HEK293 (cell line): ENCODE data around the gene ZNF280A.

ENCODE experiments used
- CTCF ChIA-PET: fragments of 350-600 bp; formaldehyde crosslinking; extraction: SDS; loops from one replicate; lab custom pipeline; 2021; ENCODE audit warnings: antibody characterized with exemption; lab: Yijun Ruan, JAX
- POLR2A ChIA-PET: fragments of 300-600 bp; formaldehyde crosslinking; extraction: SDS; loops from one replicate; lab custom pipeline; 2020; ENCODE audit warnings: antibody characterized with exemption, inconsistent platforms; lab: Yijun Ruan, JAX
- H3K27ac ChIP-seq: fragments of 200-500 bp; sonication (Bioruptor generic); 2 replicates; pipeline ENCODE4 v1.5.1; 2014; ENCODE audit warnings: low read depth, low read length, control low read depth, inconsistent platforms; ENCODE audit errors: extremely low read depth
- H3K36me3 ChIP-seq, 2 experiments: fragments of 200-500 bp in 1 of 2; sonication (Bioruptor generic) in 1 of 2; 1 replicate in 1 of 2; 2 replicates in 1 of 2; pipeline ENCODE4 v1.5.1; 2014 to 2017; ENCODE audit warnings: inconsistent platforms in 2 of 2, low read length in 2 of 2; ENCODE audit not compliant: control insufficient read depth in 2 of 2, insufficient read depth in 1 of 2
- H3K4me1 ChIP-seq: fragments of 200-500 bp; sonication (Bioruptor generic); 2 replicates; pipeline ENCODE4 v1.5.1; 2014; ENCODE audit warnings: mild to moderate bottlenecking, low read length, inconsistent platforms; ENCODE audit not compliant: control insufficient read depth, insufficient read depth
- H3K4me3 ChIP-seq: 2 replicates; pipeline ENCODE4 v1.5.1; 2011; ENCODE audit warnings: low read depth, mild to moderate bottlenecking, control low read depth, low read length, moderate library complexity
- H3K9me3 ChIP-seq: fragments of 200-500 bp; sonication (Bioruptor generic); 2 replicates; pipeline ENCODE4 v1.5.1; 2014; ENCODE audit warnings: low read depth, low read length, inconsistent platforms; ENCODE audit not compliant: control insufficient read depth, insufficient read depth
- GLI4 ChIP-seq: fragments of 450-650 bp; formaldehyde crosslinking; IDR thresholded peaks from 2 replicates; pipeline ENCODE4 v1.5.1; 2016; ENCODE audit warnings: missing biosample characterization, missing genetic modification characterization
- HOXA7 ChIP-seq: sonication (generic); formaldehyde crosslinking; IDR thresholded peaks from 2 replicates; pipeline ENCODE4 v1.8.1; 2022; ENCODE audit warnings: missing genetic modification reagents, borderline replicate concordance
- HOXC10 ChIP-seq: sonication (generic); formaldehyde crosslinking; IDR thresholded peaks from 2 replicates; pipeline ENCODE4 v1.8.1; 2023; ENCODE audit warnings: mild to moderate bottlenecking, missing genetic modification reagents
- HOXD13 ChIP-seq: sonication (generic); formaldehyde crosslinking; IDR thresholded peaks from 2 replicates; pipeline ENCODE4 v1.8.0; 2022; ENCODE audit warnings: missing genetic modification reagents, borderline replicate concordance
- KLF8 ChIP-seq: fragments of 450-650 bp; formaldehyde crosslinking; IDR thresholded peaks from 2 replicates; pipeline ENCODE4 v1.5.1; 2016; ENCODE audit warnings: missing biosample characterization, missing genetic modification characterization
- OVOL3 ChIP-seq: fragments of 450-650 bp; formaldehyde crosslinking; IDR thresholded peaks from 2 replicates; pipeline ENCODE4 v1.5.1; 2016; ENCODE audit warnings: missing biosample characterization, missing genetic modification characterization
- ZBTB10 ChIP-seq: fragments of 450-650 bp; formaldehyde crosslinking; IDR thresholded peaks from 2 replicates; pipeline ENCODE4 v1.5.1; 2016; ENCODE audit warnings: missing biosample characterization, missing genetic modification characterization
- ZBTB20 ChIP-seq: fragments of 450-650 bp; formaldehyde crosslinking; IDR thresholded peaks from 2 replicates; pipeline ENCODE4 v1.5.1; 2016; ENCODE audit warnings: missing biosample characterization, missing genetic modification characterization
- ZBTB8A ChIP-seq: fragments of 450-650 bp; formaldehyde crosslinking; IDR thresholded peaks from 2 replicates; pipeline ENCODE4 v1.5.1; 2016; ENCODE audit warnings: missing biosample characterization, missing genetic modification characterization
- ZNF23 ChIP-seq: fragments of 450-650 bp; formaldehyde crosslinking; IDR thresholded peaks from 2 replicates; pipeline ENCODE4 v1.5.1; 2016; ENCODE audit warnings: missing biosample characterization, missing genetic modification characterization, borderline replicate concordance
- ZNF473 ChIP-seq: fragments of 450-650 bp; formaldehyde crosslinking; IDR thresholded peaks from 2 replicates; pipeline ENCODE4 v1.5.1; 2017; ENCODE audit warnings: missing biosample characterization, missing genetic modification characterization
- ZNF521 ChIP-seq: fragments of 450-650 bp; formaldehyde crosslinking; IDR thresholded peaks from 2 replicates; pipeline ENCODE4 v1.5.1; 2017; ENCODE audit warnings: missing biosample characterization, mild to moderate bottlenecking, missing genetic modification characterization
- ZNF530 ChIP-seq: fragments of 450-650 bp; formaldehyde crosslinking; IDR thresholded peaks from 2 replicates; pipeline ENCODE4 v1.5.1; 2016; ENCODE audit warnings: low read depth, missing biosample characterization, missing genetic modification characterization
- ZNF548 ChIP-seq: fragments of 450-650 bp; formaldehyde crosslinking; IDR thresholded peaks from 2 replicates; pipeline ENCODE4 v1.5.1; 2016; ENCODE audit warnings: missing biosample characterization, missing genetic modification characterization
- ZNF692 ChIP-seq: fragments of 450-650 bp; formaldehyde crosslinking; IDR thresholded peaks from 2 replicates; pipeline ENCODE4 v1.5.1; 2016; ENCODE audit warnings: missing biosample characterization, missing genetic modification characterization
- ZNF701 ChIP-seq: fragments of 450-650 bp; formaldehyde crosslinking; IDR thresholded peaks from 2 replicates; pipeline ENCODE4 v1.5.1; 2016; ENCODE audit warnings: missing biosample characterization, missing genetic modification characterization
- ZNF747 ChIP-seq: fragments of 450-650 bp; formaldehyde crosslinking; IDR thresholded peaks from 2 replicates; pipeline ENCODE4 v1.5.1; 2016; ENCODE audit warnings: missing biosample characterization, missing genetic modification characterization
- ZNF785 ChIP-seq: fragments of 450-650 bp; formaldehyde crosslinking; IDR thresholded peaks from 2 replicates; pipeline ENCODE4 v1.5.1; 2016; ENCODE audit warnings: missing biosample characterization, missing genetic modification characterization
- TF ChIP-seq, protein P1 (sequence below): fragments of 450-650 bp; formaldehyde crosslinking; IDR thresholded peaks from 2 replicates; pipeline ENCODE4 v1.5.1; 2017; ENCODE audit warnings: missing biosample characterization, missing genetic modification characterization
- TF ChIP-seq, protein P2 (sequence below): fragments of 450-650 bp; formaldehyde crosslinking; IDR thresholded peaks from 2 replicates; pipeline ENCODE4 v1.5.1; 2016; ENCODE audit warnings: missing biosample characterization, missing genetic modification characterization, borderline replicate concordance
- TF ChIP-seq, protein P3 (sequence below): fragments of 450-650 bp; formaldehyde crosslinking; conservative IDR thresholded peaks from 2 replicates; pipeline ENCODE4 v1.5.1; 2016; ENCODE audit warnings: low read depth, missing biosample characterization, missing genetic modification characterization

Gene ZNF280A

GRCh38 chr22:22467112-22467511 lies 53.0 kb downstream of the ZNF280A start:
- Histone ChIP-seq H3K4me3 (no peak overlapping the region), H3K27ac (no peak overlapping the region), H3K36me3 (no peaks in the 10 kb centered on the region), H3K4me1 (no peaks in the 10 kb centered on the region), H3K9me3 (no peaks in the 10 kb centered on the region)
- TF ChIP-seq ZNF747: no peak
- no peak for TF ChIP-seq ZNF473
- no peak for TF ChIP-seq KLF8 (tag by site-specific recombination)
- TF ChIP-seq ZNF23: no peak
- no peak for TF ChIP-seq ZNF701
- TF ChIP-seq ZBTB10 (tag by site-specific recombination): no peak
- TF ChIP-seq, protein P1, sequence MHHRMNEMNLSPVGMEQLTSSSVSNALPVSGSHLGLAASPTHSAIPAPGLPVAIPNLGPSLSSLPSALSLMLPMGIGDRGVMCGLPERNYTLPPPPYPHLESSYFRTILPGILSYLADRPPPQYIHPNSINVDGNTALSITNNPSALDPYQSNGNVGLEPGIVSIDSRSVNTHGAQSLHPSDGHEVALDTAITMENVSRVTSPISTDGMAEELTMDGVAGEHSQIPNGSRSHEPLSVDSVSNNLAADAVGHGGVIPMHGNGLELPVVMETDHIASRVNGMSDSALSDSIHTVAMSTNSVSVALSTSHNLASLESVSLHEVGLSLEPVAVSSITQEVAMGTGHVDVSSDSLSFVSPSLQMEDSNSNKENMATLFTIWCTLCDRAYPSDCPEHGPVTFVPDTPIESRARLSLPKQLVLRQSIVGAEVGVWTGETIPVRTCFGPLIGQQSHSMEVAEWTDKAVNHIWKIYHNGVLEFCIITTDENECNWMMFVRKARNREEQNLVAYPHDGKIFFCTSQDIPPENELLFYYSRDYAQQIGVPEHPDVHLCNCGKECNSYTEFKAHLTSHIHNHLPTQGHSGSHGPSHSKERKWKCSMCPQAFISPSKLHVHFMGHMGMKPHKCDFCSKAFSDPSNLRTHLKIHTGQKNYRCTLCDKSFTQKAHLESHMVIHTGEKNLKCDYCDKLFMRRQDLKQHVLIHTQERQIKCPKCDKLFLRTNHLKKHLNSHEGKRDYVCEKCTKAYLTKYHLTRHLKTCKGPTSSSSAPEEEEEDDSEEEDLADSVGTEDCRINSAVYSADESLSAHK: no peak
- no peak for TF ChIP-seq GLI4
- ChIA-PET CTCF (interaction anchor here (0.5 to 7.0 kb wide), 9 partner anchors 10 to 490 kb away, joined by 3 to 87 read pairs (median 4); no protein-coding TSS in a partner anchor), POLR2A (no interaction called here)

GRCh38 chr22:22465782-22466181 lies 54.3 kb downstream of the ZNF280A start:
- H3K36me3 ChIP-seq: no peaks in the 10 kb centered on the region
- POLR2A ChIA-PET: no interaction called here
- CTCF ChIA-PET: interaction anchor here (0.6 to 7.0 kb wide), 17 partner anchors 11 to 491 kb away, joined by 3 to 87 read pairs (median 4); no protein-coding TSS in a partner anchor

DNA sequence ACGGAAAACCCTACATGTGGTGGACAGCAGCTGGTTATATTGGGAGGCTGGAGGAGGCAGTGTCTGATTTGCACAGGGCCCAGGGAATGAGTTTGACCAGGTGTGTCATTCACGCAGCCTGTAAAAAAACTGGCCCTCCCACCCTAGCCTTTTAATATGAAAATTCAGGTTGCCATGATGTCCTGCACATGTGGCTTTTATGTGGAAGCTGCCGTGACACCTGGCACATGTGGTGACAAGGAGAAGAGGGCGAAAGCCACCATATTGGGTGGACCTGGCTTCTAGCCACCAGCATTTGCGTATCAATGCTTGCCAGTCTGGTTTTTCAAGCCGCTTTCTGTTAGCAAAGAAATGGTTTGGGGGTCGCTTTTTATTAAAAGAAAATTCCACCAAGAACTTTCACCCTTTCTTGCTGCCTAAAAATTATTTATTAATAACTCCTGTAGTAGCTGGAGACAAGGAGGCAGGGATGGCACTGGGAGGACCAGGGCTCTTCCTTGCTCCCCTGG lies 54.9 kb downstream of the ZNF280A start:
- Histone ChIP-seq H3K36me3 (no peaks in the 10 kb centered on the region), H3K27ac (no peak overlapping the region), H3K9me3 (no peaks in the 10 kb centered on the region), H3K4me3 (no peak overlapping the region), H3K4me1 (no peaks in the 10 kb centered on the region)
- ChIA-PET CTCF (interaction anchor here (0.6 to 7.0 kb wide), 24 partner anchors 10 to 491 kb away, joined by 3 to 87 read pairs (median 4); partner anchors contain the start of gene ZNF280A), POLR2A (no interaction called here)
- TF ChIP-seq, protein P2, sequence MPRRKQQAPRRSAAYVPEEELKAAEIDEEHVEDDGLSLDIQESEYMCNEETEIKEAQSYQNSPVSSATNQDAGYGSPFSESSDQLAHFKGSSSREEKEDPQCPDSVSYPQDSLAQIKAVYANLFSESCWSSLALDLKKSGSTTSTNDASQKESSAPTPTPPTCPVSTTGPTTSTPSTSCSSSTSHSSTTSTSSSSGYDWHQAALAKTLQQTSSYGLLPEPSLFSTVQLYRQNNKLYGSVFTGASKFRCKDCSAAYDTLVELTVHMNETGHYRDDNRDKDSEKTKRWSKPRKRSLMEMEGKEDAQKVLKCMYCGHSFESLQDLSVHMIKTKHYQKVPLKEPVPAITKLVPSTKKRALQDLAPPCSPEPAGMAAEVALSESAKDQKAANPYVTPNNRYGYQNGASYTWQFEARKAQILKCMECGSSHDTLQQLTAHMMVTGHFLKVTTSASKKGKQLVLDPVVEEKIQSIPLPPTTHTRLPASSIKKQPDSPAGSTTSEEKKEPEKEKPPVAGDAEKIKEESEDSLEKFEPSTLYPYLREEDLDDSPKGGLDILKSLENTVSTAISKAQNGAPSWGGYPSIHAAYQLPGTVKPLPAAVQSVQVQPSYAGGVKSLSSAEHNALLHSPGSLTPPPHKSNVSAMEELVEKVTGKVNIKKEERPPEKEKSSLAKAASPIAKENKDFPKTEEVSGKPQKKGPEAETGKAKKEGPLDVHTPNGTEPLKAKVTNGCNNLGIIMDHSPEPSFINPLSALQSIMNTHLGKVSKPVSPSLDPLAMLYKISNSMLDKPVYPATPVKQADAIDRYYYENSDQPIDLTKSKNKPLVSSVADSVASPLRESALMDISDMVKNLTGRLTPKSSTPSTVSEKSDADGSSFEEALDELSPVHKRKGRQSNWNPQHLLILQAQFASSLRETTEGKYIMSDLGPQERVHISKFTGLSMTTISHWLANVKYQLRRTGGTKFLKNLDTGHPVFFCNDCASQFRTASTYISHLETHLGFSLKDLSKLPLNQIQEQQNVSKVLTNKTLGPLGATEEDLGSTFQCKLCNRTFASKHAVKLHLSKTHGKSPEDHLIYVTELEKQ (tag by site-specific recombination): no peak
- TF ChIP-seq ZNF692 (no peak), OVOL3 (no peak), ZBTB8A (tag by site-specific recombination) (no peak), ZNF785 (tag by site-specific recombination) (no peak), ZBTB20 (tag by site-specific recombination) (no peak), ZNF548 (no peak), HOXD13 (CRISPR knock-in tag) (no peak), HOXC10 (CRISPR knock-in tag) (no peak)
- TF ChIP-seq, protein P3, sequence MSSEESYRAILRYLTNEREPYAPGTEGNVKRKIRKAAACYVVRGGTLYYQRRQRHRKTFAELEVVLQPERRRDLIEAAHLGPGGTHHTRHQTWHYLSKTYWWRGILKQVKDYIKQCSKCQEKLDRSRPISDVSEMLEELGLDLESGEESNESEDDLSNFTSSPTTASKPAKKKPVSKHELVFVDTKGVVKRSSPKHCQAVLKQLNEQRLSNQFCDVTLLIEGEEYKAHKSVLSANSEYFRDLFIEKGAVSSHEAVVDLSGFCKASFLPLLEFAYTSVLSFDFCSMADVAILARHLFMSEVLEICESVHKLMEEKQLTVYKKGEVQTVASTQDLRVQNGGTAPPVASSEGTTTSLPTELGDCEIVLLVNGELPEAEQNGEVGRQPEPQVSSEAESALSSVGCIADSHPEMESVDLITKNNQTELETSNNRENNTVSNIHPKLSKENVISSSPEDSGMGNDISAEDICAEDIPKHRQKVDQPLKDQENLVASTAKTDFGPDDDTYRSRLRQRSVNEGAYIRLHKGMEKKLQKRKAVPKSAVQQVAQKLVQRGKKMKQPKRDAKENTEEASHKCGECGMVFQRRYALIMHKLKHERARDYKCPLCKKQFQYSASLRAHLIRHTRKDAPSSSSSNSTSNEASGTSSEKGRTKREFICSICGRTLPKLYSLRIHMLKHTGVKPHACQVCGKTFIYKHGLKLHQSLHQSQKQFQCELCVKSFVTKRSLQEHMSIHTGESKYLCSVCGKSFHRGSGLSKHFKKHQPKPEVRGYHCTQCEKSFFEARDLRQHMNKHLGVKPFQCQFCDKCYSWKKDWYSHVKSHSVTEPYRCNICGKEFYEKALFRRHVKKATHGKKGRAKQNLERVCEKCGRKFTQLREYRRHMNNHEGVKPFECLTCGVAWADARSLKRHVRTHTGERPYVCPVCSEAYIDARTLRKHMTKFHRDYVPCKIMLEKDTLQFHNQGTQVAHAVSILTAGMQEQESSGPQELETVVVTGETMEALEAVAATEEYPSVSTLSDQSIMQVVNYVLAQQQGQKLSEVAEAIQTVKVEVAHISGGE (tag by site-specific recombination): no peak

More at GRCh38 chr22:22465782-22466181, 54.3 kb downstream of the ZNF280A start:
- H3K9me3 ChIP-seq: no peaks in the 10 kb centered on the region
- no peak for TF ChIP-seq ZNF530
- TF ChIP-seq ZNF521 (tag by site-specific recombination): no peak
- no peak for TF ChIP-seq HOXA7 (CRISPR knock-in tag)
- no peak overlapping the region for H3K4me3 ChIP-seq
- H3K4me1 ChIP-seq: no peaks in the 10 kb centered on the region
- H3K27ac ChIP-seq: no peak overlapping the region
